Osteoblast (primary cell): ENCODE data around the gene TNS4. TPM values are rescaled to one million over a fixed set of nuclear protein-coding genes. Genes with fewer than 3 reads are reported as not detected.
A peak's percentile ranks its signal among the peaks of the same experiment; 100 is the strongest.

ENCODE experiments used
- DNase-seq: peaks from one replicate; pipeline ENCODE4 v3.0.0; 2011; ENCODE audit warnings: low spot score, mixed read lengths; ENCODE audit not compliant: insufficient read length; ENCODE audit errors: missing footprints
- H2AFZ ChIP-seq: 2 replicates; pipeline ENCODE4 v1.6.0; 2011; ENCODE audit warnings: mild to moderate bottlenecking, low read length
- H3K27ac ChIP-seq: 2 replicates; pipeline ENCODE4 v1.5.1; 2011; ENCODE audit warnings: mild to moderate bottlenecking, low read depth, low read length, moderate library complexity
- H3K27me3 ChIP-seq: 2 replicates; pipeline ENCODE4 v1.6.0; 2012; ENCODE audit warnings: mild to moderate bottlenecking, control low read depth, inconsistent platforms, low read length, moderate library complexity; ENCODE audit not compliant: insufficient read depth
- H3K36me3 ChIP-seq: 2 replicates; pipeline ENCODE4 v1.5.1; 2011; ENCODE audit warnings: mild to moderate bottlenecking, low read length, control low read depth, moderate library complexity; ENCODE audit not compliant: insufficient read depth
- H3K4me1 ChIP-seq: 2 replicates; pipeline ENCODE4 v1.5.1; 2011; ENCODE audit warnings: mild to moderate bottlenecking, low read length, control low read depth, moderate library complexity; ENCODE audit not compliant: insufficient read depth
- H3K4me2 ChIP-seq: 2 replicates; pipeline ENCODE4 v1.6.0; 2011; ENCODE audit warnings: mild to moderate bottlenecking, low read length; ENCODE audit not compliant: insufficient read depth
- H3K4me3 ChIP-seq: fragments of 200-600 bp; sonication (generic); 3 replicates; pipeline ENCODE4 v1.5.1; 2012; ENCODE audit warnings: mild to moderate bottlenecking, low read length, inconsistent platforms; ENCODE audit not compliant: insufficient read depth
- H3K79me2 ChIP-seq: 2 replicates; pipeline ENCODE4 v1.6.0; 2012; ENCODE audit warnings: mild to moderate bottlenecking, low read length, control low read depth, inconsistent platforms; ENCODE audit not compliant: insufficient read depth
- H3K9me3 ChIP-seq: 2 replicates; pipeline ENCODE4 v1.5.1; 2011; ENCODE audit warnings: low read depth, low read length, control low read depth
- H4K20me1 ChIP-seq: 2 replicates; pipeline ENCODE4 v1.6.0; 2012; ENCODE audit warnings: mild to moderate bottlenecking, low read length, control low read depth; ENCODE audit not compliant: insufficient read depth
- total RNA-seq: library from RNA; depleted of rRNA; stranded (reverse); fragments of >200 nt; gene quantifications from 2 replicates; pipeline ENCODE4 v1.2.3, GENCODE V29; 2012
- TF ChIP-seq, protein P1 (sequence below): IDR thresholded peaks from 2 replicates; pipeline ENCODE4 v1.5.1; 2011; ENCODE audit warnings: mild to moderate bottlenecking, low read depth, low read length, moderate library complexity; ENCODE audit errors: extremely low read depth

The TNS4 gene
- total RNA-seq, 1 donor = under 0.01 TPM

DNA sequence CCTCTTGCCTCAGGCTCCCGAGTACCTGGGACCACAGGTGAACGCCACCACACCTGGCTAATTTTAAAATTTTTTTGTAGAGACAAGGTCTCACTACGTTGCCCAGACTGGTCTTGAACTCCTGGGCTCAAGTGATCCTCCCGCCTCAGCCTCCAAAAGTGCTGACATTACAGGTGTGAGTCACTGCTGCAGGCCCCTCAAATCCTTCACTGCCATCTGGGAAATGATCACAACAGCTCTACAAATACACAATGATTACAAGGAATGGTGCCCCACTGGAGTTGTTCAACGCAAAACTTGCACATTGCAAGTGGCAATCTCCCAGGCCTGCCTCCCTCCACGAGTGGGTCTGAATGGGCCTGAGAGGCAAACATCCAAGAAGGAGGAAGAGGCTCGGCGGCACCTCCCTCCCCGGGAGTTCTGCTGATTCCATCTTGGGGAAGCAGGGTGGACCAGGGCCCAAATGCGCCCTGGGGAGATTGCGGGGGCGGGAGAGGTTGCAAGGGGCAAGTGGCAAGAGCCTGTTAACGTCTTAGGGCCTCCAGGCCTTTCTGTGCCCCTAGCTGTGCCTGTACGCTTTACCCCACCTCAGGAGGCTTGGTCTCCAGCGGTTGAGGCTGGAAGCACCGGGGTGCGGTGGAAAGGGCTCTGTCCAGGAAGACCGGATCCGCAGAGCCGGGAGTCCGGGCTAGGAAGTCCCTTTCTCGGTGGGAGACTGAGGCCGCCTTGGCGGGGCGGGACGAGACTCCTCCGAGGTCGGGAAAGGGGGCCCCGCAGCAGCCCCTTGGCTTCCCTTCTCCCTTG, 58.8 kb downstream of the TNS4 start:
- DNase-seq = peak; percentile 88
- H3K27ac ChIP-seq = peak overlapping the region; percentile 83
- H3K79me2 ChIP-seq = peaks cover 46% of the 10 kb centered on the region
- H3K4me3 ChIP-seq = peak overlapping the region; percentile 92
- peak overlapping the region; percentile 81 for H3K4me2 ChIP-seq
- peaks cover 28% of the 10 kb centered on the region for H3K4me1 ChIP-seq
- no peaks in the 10 kb centered on the region for H3K27me3 ChIP-seq
- no peaks in the 10 kb centered on the region for H3K9me3 ChIP-seq
- peak overlapping the region; percentile 80 for H2AFZ ChIP-seq
- peaks cover 36% of the 10 kb centered on the region for H3K36me3 ChIP-seq
- TF ChIP-seq, protein P1, sequence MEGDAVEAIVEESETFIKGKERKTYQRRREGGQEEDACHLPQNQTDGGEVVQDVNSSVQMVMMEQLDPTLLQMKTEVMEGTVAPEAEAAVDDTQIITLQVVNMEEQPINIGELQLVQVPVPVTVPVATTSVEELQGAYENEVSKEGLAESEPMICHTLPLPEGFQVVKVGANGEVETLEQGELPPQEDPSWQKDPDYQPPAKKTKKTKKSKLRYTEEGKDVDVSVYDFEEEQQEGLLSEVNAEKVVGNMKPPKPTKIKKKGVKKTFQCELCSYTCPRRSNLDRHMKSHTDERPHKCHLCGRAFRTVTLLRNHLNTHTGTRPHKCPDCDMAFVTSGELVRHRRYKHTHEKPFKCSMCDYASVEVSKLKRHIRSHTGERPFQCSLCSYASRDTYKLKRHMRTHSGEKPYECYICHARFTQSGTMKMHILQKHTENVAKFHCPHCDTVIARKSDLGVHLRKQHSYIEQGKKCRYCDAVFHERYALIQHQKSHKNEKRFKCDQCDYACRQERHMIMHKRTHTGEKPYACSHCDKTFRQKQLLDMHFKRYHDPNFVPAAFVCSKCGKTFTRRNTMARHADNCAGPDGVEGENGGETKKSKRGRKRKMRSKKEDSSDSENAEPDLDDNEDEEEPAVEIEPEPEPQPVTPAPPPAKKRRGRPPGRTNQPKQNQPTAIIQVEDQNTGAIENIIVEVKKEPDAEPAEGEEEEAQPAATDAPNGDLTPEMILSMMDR = no peak
- peaks cover 37% of the 10 kb centered on the region for H4K20me1 ChIP-seq

DNA sequence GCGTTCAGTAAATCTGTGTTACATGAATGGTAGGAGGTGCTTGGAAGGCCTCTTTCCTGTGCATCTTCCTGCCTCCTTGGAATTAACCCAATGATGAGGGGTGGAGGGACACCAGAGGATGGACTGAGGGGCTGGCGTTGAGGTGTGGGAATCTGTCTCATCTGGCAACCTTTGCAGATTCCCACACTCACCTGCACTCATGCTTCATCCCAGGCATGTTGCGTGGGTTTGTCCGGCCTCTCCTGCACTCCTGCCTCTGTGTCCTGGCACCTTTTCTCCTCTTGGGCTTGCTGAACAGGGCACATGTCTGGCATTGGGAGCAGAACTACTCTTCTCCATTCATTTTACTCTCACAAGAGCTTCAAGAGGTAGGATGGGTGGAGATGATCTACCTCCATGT, 61.3 kb downstream of the TNS4 start:
- TF ChIP-seq, protein P1 = no peak
- no peak for DNase-seq
- H3K9me3 ChIP-seq = no peaks in the 10 kb centered on the region
- no peaks in the 10 kb centered on the region for H3K27me3 ChIP-seq
- no peak overlapping the region for H3K4me3 ChIP-seq
- no peak overlapping the region for H3K27ac ChIP-seq
- H3K4me1 ChIP-seq = peaks cover 7% of the 10 kb centered on the region
- H2AFZ ChIP-seq = no peak overlapping the region
- H3K79me2 ChIP-seq = peaks cover 21% of the 10 kb centered on the region
- peaks cover 14% of the 10 kb centered on the region for H4K20me1 ChIP-seq
- H3K36me3 ChIP-seq = peaks cover 12% of the 10 kb centered on the region
- H3K4me2 ChIP-seq = no peak overlapping the region

DNA sequence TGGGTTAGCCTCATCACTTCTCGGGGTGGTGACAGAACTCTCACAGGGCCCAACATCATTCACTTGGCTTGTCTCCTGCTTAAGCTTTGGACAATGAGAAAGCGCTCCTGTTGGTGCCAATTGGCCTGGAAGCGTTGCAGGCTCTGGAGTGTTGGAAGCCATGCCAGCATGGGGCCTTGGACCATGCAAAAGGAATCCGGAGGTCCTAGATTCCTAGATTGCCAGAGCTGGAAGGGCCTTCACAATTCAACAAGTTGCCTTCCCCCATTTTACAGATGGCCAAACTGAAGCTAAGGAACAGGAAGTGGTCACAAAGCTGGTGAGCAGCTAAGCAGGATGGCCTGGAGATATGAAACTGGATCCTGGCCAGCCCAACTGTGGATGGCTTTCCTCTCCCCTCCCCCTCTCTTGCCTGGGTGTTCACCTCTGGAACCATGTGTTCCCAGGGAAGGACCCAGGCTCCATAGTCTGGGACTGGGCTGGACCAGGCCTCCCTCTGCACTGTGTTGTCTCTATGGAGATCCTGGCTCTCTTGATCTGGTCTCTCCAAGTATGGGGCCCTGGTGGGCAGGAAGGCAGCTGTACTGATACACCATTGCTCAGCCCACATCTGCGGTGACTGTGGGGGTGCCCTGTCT, 64.2 kb downstream of the TNS4 start:
- no peak overlapping the region for H3K4me3 ChIP-seq
- H3K4me1 ChIP-seq = peaks cover 9% of the 10 kb centered on the region
- TF ChIP-seq, protein P1 = no peak
- H2AFZ ChIP-seq = no peak overlapping the region
- no peak overlapping the region for H3K4me2 ChIP-seq
- H4K20me1 ChIP-seq = no peaks in the 10 kb centered on the region
- peak; percentile 27 for DNase-seq
- no peaks in the 10 kb centered on the region for H3K36me3 ChIP-seq
- H3K79me2 ChIP-seq = no peaks in the 10 kb centered on the region
- no peaks in the 10 kb centered on the region for H3K27me3 ChIP-seq
- no peaks in the 10 kb centered on the region for H3K9me3 ChIP-seq
- H3K27ac ChIP-seq = no peak overlapping the region

DNA sequence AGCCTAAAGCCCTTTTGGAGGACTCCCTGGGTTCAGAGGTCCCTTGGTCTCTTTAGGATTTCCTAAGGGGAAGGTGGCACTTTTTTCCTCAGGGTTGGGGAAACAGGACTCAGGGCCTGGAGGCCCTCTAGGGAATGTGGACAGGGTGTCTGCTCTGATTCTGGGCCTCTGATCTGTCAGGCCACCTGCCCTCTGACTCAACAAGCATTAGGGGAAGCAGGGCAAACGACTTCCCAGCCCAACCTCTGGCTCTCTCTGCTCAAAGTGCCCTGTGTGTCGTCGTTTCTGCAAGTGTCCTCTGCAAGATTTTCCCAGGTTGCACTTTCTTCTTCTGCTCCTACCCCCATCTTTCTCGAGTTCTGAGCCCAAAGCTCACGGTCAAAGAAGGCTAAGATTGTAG, 64.8 kb downstream of the TNS4 start:
- no peaks in the 10 kb centered on the region for H3K79me2 ChIP-seq
- TF ChIP-seq, protein P1 = no peak
- H4K20me1 ChIP-seq = no peaks in the 10 kb centered on the region
- no peak overlapping the region for H3K27ac ChIP-seq
- peak; percentile 3 for DNase-seq
- no peaks in the 10 kb centered on the region for H3K27me3 ChIP-seq
- H2AFZ ChIP-seq = no peak overlapping the region
- peaks cover 9% of the 10 kb centered on the region for H3K4me1 ChIP-seq
- no peaks in the 10 kb centered on the region for H3K9me3 ChIP-seq
- no peak overlapping the region for H3K4me2 ChIP-seq
- no peaks in the 10 kb centered on the region for H3K36me3 ChIP-seq
- H3K4me3 ChIP-seq = no peak overlapping the region
